ENCODE data around the gene TBCD.

The TBCD gene

DNA sequence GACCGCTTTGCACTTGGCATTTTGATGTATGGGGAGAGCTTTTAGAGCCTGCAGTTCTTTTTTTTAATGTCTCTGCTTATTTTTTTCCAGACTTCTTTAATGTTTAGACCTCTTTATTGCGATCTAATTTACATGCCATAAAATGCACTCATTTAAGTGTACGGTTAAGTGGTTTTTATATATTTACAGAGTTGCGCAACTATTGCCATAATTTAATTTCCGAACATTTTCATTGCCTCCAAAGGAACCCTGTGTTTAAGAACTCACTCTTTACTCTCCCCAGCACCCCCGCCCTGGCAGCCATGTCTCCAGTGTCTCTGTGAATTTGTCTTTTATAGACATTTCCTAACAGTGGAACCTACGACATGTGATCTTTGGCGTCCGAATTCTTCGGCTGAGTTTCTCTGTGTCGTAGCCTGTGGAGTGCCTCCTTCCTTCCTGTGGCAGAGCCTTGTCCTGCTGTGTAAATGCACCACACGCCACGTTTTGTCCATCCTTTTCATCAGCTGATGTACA is 64.0 kb downstream of the TBCD start:
- Mint-ChIP-seq H3K4me1 (ENCODE audit: low read depth) (peaks cover 22% of the 10 kb centered on the region), H3K27me3 (no peaks in the 10 kb centered on the region), H3K9me3 (peaks cover 7% of the 10 kb centered on the region), H3K36me3 (ENCODE audit: low read depth) (peaks cover 72% of the 10 kb centered on the region), H3K27ac (no peak overlapping the region), H3K4me3 (no peak overlapping the region)

DNA sequence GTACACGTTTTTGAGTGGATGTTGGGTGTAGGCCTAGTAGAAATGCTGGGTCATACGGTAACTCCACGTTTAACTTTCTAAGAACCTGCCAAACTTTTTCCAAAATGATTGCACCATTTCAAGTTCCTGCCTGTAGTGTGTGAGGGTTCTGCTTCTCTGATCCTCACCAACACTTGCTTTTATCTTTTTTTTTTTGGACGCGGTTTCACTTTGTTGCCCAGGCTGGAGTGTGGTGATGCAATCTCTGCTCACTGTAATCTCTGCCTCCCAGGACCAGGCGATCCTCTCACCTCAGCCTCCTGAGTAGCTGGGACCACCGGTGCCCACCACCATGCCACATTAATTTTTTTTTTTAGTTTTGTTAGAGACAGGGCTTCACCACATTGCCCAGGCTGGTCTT is 64.5 kb downstream of the TBCD start:
- H3K36me3 Mint-ChIP-seq (ENCODE audit: low read depth): peaks cover 74% of the 10 kb centered on the region
- no peak overlapping the region for H3K27ac Mint-ChIP-seq

GRCh38 chr17:82817947-82818346 is 66.1 kb downstream of the TBCD start:
- peaks cover 22% of the 10 kb centered on the region for H3K4me1 Mint-ChIP-seq (ENCODE audit: low read depth)
- H3K9me3 Mint-ChIP-seq: peaks cover 7% of the 10 kb centered on the region
- H3K4me3 Mint-ChIP-seq: no peak overlapping the region
- H3K27ac Mint-ChIP-seq: peak overlapping the region; percentile 16
- H3K36me3 Mint-ChIP-seq (ENCODE audit: low read depth): peaks cover 78% of the 10 kb centered on the region
- H3K27me3 Mint-ChIP-seq: no peaks in the 10 kb centered on the region

More for the DNA sequence above, 64.5 kb downstream of the TBCD start:
- Mint-ChIP-seq H3K4me1 (ENCODE audit: low read depth) (peaks cover 22% of the 10 kb centered on the region), H3K4me3 (no peak overlapping the region), H3K9me3 (peaks cover 7% of the 10 kb centered on the region), H3K27me3 (no peaks in the 10 kb centered on the region)

- no peaks in the 10 kb centered on the region for H3K27me3 Mint-ChIP-seq
- peaks cover 7% of the 10 kb centered on the region for H3K9me3 Mint-ChIP-seq
- H3K36me3 Mint-ChIP-seq (ENCODE audit: low read depth): peaks cover 58% of the 10 kb centered on the region
- no peak overlapping the region for H3K4me3 Mint-ChIP-seq
- no peak overlapping the region for H3K27ac Mint-ChIP-seq
- H3K4me1 Mint-ChIP-seq (ENCODE audit: low read depth): peaks cover 19% of the 10 kb centered on the region
These were observed 68.7 kb downstream of the TBCD start for GRCh38 chr17:82820278-82821251.

DNA sequence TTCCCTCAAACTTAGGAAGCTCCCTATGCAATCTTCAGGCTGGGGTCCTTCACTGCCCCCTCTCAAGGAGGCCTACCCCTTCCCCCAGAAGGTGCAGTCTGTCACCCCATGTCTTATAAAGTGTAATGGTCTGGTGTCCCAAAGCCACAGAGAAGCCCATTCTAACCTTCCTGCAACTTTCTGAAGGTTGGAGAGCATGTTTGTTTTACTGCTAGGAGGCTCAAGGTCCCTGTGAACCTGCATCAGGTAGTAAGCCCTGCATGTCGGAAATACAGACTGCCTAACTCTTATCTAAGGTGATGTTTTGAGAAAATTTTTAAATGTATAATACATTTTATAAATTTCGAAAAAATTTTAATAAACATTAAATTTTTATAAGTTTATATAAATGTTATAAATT is 69.7 kb downstream of the TBCD start:
- Mint-ChIP-seq H3K27me3 (no peaks in the 10 kb centered on the region), H3K27ac (no peak overlapping the region), H3K4me3 (no peak overlapping the region), H3K9me3 (peaks cover 7% of the 10 kb centered on the region), H3K4me1 (ENCODE audit: low read depth) (peaks cover 19% of the 10 kb centered on the region), H3K36me3 (ENCODE audit: low read depth) (peaks cover 48% of the 10 kb centered on the region)

DNA sequence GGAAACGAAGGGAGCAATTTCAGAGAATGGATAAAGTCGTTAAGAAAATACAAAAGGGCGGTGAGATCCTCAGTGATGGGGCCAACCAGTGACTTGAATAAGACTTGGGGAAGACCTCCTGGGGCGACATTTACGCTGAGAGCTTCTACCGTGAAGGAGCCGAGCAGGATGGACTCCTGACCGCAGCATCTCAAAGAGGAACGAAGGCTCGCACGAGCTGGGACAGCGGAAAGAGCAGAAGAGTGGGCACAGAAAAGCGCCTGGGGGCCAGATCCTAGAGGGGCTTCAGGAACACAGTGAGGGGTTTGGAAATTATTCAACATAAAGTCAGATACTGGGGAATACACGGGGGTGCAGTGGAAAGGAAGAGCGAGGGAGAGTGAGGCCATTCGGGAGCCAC is 70.4 kb downstream of the TBCD start:
- Mint-ChIP-seq H3K9me3 (peaks cover 7% of the 10 kb centered on the region), H3K4me1 (ENCODE audit: low read depth) (peaks cover 16% of the 10 kb centered on the region), H3K27ac (no peak overlapping the region), H3K27me3 (no peaks in the 10 kb centered on the region), H3K36me3 (ENCODE audit: low read depth) (peaks cover 52% of the 10 kb centered on the region), H3K4me3 (no peak overlapping the region)

- Mint-ChIP-seq H3K9me3 (peaks cover 7% of the 10 kb centered on the region), H3K27ac (no peak overlapping the region), H3K27me3 (no peaks in the 10 kb centered on the region), H3K36me3 (ENCODE audit: low read depth) (peaks cover 54% of the 10 kb centered on the region), H3K4me1 (ENCODE audit: low read depth) (peaks cover 10% of the 10 kb centered on the region), H3K4me3 (no peak overlapping the region)
These were observed 71.1 kb downstream of the TBCD start for GRCh38 chr17:82823004-82823403.

DNA sequence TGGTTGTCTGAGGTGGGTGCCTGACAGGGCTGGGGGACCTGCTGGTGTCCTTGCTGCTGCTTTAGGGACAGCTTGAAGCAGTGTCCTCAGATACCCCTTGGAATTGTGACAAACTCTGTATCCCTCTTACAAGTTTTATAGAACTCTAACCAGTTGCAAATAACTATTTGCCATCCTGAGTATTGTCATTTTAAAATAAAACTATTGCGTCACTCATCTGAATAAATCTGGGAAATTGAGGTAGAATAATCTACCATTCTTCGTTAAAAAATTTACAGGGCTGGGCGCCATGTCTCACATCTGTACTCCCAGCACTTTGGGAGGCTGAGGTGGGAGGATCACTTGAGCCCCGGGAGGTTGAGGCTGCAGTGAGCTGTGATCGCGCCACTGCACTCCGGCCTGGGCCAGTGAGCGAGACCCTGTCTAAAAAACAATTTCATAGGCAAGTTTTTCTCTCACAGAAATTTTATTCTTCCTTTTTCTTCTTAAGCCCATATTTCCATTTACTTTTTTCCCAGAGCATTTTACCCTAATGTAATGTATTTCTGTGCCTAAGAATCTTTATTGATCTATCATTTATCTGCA is 73.8 kb downstream of the TBCD start:
- Mint-ChIP-seq H3K27ac (no peak overlapping the region), H3K4me1 (ENCODE audit: low read depth) (no peaks in the 10 kb centered on the region), H3K9me3 (peaks cover 1% of the 10 kb centered on the region), H3K4me3 (no peak overlapping the region), H3K27me3 (no peaks in the 10 kb centered on the region), H3K36me3 (ENCODE audit: low read depth) (peaks cover 46% of the 10 kb centered on the region)

GRCh38 chr17:82826211-82826610 is 74.3 kb downstream of the TBCD start:
- Mint-ChIP-seq H3K27me3 (no peaks in the 10 kb centered on the region), H3K4me1 (ENCODE audit: low read depth) (no peaks in the 10 kb centered on the region), H3K4me3 (no peak overlapping the region), H3K27ac (no peak overlapping the region), H3K36me3 (ENCODE audit: low read depth) (peaks cover 40% of the 10 kb centered on the region), H3K9me3 (no peaks in the 10 kb centered on the region)

- Mint-ChIP-seq H3K9me3 (no peaks in the 10 kb centered on the region), H3K4me1 (ENCODE audit: low read depth) (no peaks in the 10 kb centered on the region), H3K27ac (no peak overlapping the region), H3K36me3 (ENCODE audit: low read depth) (peaks cover 37% of the 10 kb centered on the region), H3K27me3 (no peaks in the 10 kb centered on the region), H3K4me3 (no peak overlapping the region)
These were observed 75.1 kb downstream of the TBCD start for GRCh38 chr17:82826956-82827355.

GRCh38 chr17:82828875-82829487 is 77.1 kb downstream of the TBCD start:
- H3K27me3 Mint-ChIP-seq: no peaks in the 10 kb centered on the region
- H3K4me1 Mint-ChIP-seq (ENCODE audit: low read depth): no peaks in the 10 kb centered on the region
- H3K27ac Mint-ChIP-seq: no peak overlapping the region
- H3K4me3 Mint-ChIP-seq: no peak overlapping the region
- no peaks in the 10 kb centered on the region for H3K9me3 Mint-ChIP-seq
- H3K36me3 Mint-ChIP-seq (ENCODE audit: low read depth): peaks cover 32% of the 10 kb centered on the region

GRCh38 chr17:82830249-82830661 is 78.4 kb downstream of the TBCD start:
- H3K36me3 Mint-ChIP-seq (ENCODE audit: low read depth): peaks cover 32% of the 10 kb centered on the region
- no peaks in the 10 kb centered on the region for H3K9me3 Mint-ChIP-seq
- no peak overlapping the region for H3K4me3 Mint-ChIP-seq
- no peaks in the 10 kb centered on the region for H3K27me3 Mint-ChIP-seq
- no peaks in the 10 kb centered on the region for H3K4me1 Mint-ChIP-seq (ENCODE audit: low read depth)
- H3K27ac Mint-ChIP-seq: no peak overlapping the region

GRCh38 chr17:82831041-82831817 is 79.4 kb downstream of the TBCD start:
- Mint-ChIP-seq H3K4me1 (ENCODE audit: low read depth) (no peaks in the 10 kb centered on the region), H3K27me3 (no peaks in the 10 kb centered on the region), H3K36me3 (ENCODE audit: low read depth) (peaks cover 32% of the 10 kb centered on the region), H3K27ac (no peak overlapping the region), H3K4me3 (no peak overlapping the region), H3K9me3 (no peaks in the 10 kb centered on the region)

GRCh38 chr17:82831818-82832200 is 79.9 kb downstream of the TBCD start:
- no peaks in the 10 kb centered on the region for H3K27me3 Mint-ChIP-seq
- H3K4me1 Mint-ChIP-seq (ENCODE audit: low read depth): no peaks in the 10 kb centered on the region
- no peaks in the 10 kb centered on the region for H3K9me3 Mint-ChIP-seq
- no peak overlapping the region for H3K4me3 Mint-ChIP-seq
- no peak overlapping the region for H3K27ac Mint-ChIP-seq
- H3K36me3 Mint-ChIP-seq (ENCODE audit: low read depth): peaks cover 32% of the 10 kb centered on the region
